Measurements from ENCODE around the gene BLOC1S1.

The BLOC1S1 gene

GRCh38 chr12:55718015-55718414 is 2.2 kb downstream of the BLOC1S1 start:
- no peak for DNase-seq (ENCODE audit: low read depth)
- H3K4me3 ChIP-seq (ENCODE audit: low read length) = no peak overlapping the region
- TF ChIP-seq, protein P1, sequence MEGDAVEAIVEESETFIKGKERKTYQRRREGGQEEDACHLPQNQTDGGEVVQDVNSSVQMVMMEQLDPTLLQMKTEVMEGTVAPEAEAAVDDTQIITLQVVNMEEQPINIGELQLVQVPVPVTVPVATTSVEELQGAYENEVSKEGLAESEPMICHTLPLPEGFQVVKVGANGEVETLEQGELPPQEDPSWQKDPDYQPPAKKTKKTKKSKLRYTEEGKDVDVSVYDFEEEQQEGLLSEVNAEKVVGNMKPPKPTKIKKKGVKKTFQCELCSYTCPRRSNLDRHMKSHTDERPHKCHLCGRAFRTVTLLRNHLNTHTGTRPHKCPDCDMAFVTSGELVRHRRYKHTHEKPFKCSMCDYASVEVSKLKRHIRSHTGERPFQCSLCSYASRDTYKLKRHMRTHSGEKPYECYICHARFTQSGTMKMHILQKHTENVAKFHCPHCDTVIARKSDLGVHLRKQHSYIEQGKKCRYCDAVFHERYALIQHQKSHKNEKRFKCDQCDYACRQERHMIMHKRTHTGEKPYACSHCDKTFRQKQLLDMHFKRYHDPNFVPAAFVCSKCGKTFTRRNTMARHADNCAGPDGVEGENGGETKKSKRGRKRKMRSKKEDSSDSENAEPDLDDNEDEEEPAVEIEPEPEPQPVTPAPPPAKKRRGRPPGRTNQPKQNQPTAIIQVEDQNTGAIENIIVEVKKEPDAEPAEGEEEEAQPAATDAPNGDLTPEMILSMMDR (IDR thresholded peaks at IDR 0.05; ENCODE audit: insufficient read depth, low read depth, low read length, missing control alignments) = no peak

DNA sequence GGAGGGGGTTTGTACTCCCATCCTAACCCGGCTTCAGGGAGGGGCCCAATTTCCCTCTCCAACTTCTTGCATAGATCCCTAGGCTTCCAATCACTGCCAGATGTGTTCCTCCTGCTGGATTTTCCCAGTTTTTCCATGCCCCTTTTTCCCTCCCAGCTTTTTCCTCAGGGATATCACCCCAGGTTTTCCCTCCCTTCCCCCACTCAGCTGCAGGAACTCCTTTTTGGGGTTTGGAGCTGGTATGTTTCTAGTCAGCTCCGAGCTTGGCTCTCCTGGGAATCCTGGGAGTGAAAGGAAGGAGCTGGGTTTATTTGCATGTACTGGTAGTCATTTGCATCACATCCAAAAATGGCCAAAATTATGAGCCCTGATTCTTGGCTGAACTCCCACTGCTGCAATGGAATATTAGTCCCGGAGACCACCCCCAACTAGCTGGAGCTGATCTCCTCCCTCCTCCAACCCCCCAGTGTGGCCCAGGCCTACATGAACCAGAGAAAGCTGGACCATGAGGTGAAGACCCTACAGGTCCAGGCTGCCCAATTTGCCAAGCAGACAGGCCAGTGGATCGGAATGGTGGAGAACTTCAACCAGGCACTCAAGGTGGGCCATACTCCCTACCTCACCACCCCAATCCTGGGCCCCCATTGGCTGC is 2.9 kb downstream of the BLOC1S1 start:
- no peak for DNase-seq (ENCODE audit: low read depth)
- H3K4me3 ChIP-seq (ENCODE audit: low read length) = no peak overlapping the region
- TF ChIP-seq, protein P1 (IDR thresholded peaks at IDR 0.05; ENCODE audit: insufficient read depth, low read depth, low read length, missing control alignments) = no peak

- DNase-seq (ENCODE audit: low read depth) = no peak
- TF ChIP-seq, protein P1 (IDR thresholded peaks at IDR 0.05; ENCODE audit: insufficient read depth, low read depth, low read length, missing control alignments) = no peak
- no peak overlapping the region for H3K4me3 ChIP-seq (ENCODE audit: low read length)
These were observed 3.5 kb downstream of the BLOC1S1 start for GRCh38 chr12:55719371-55719770.

- H3K4me3 ChIP-seq (ENCODE audit: low read length) = no peak within 1 kb of the TSS
- DNase-seq (ENCODE audit: low read depth) = peak; percentile 42
- TF ChIP-seq, protein P1 (IDR thresholded peaks at IDR 0.05; ENCODE audit: insufficient read depth, low read depth, low read length, missing control alignments) = no peak
These were observed 4.3 kb downstream of the BLOC1S1 start, which contains the start of gene RDH5 for GRCh38 chr12:55720071-55720564. TSS of gene RDH5 (plus strand) at chr12:55720393. CDS start at chr12:55721185, 792 bp downstream.

DNA sequence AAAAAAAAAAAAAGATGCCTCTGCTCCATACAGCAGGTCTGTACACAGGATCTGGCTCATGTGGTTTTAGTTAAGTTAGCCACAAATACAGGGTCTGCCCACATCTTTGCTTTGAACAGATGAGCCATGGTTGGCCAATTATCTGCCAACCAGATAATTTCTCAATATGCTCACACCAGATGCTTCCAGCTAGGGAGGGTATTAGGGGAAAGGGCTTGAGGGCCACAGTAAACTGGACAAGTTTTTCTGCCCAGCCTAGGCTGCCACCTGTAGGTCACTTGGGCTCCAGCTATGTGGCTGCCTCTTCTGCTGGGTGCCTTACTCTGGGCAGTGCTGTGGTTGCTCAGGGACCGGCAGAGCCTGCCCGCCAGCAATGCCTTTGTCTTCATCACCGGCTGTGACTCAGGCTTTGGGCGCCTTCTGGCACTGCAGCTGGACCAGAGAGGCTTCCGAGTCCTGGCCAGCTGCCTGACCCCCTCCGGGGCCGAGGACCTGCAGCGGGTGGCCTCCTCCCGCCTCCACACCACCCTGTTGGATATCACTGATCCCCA is 5.1 kb downstream of the BLOC1S1 start:
- DNase-seq (ENCODE audit: low read depth) = peak; percentile 87
- no peak overlapping the region for H3K4me3 ChIP-seq (ENCODE audit: low read length)
- TF ChIP-seq, protein P1 (IDR thresholded peaks at IDR 0.05; ENCODE audit: insufficient read depth, low read depth, low read length, missing control alignments) = peak; percentile 58

DNA sequence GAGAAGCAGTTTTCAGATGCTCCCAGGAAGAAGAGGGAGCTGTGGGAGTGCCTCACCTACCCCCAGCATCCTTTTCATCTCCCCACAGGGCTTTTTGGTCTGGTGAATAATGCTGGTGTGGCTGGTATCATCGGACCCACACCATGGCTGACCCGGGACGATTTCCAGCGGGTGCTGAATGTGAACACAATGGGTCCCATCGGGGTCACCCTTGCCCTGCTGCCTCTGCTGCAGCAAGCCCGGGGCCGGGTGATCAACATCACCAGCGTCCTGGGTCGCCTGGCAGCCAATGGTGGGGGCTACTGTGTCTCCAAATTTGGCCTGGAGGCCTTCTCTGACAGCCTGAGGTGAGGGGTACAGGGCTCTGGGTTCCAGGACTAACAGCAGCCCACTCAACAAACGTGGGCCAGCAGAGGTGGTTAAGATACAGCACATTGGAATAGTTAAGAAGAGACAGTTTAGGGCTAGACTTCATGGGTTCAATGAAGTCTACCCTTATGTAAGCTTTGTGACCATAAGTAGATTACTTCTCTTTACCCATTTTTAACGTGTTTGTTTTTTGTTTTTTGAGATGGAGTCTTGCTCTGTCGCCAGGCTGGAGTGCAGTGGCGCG is 5.9 kb downstream of the BLOC1S1 start:
- no peak for DNase-seq (ENCODE audit: low read depth)
- H3K4me3 ChIP-seq (ENCODE audit: low read length) = no peak overlapping the region
- TF ChIP-seq, protein P1 (IDR thresholded peaks at IDR 0.05; ENCODE audit: insufficient read depth, low read depth, low read length, missing control alignments) = no peak
